ENCODE measurements around the gene NBEAL1.
A peak's percentile ranks its signal among the peaks of the same experiment; 100 is the strongest.
"Not testable (repeated sequence)": the region's sequence is repeated elsewhere in the genome, so short reads cannot be mapped to it uniquely, and the experiment has no call there.

The NBEAL1 gene

GRCh38 chr2:203237346-203238238 is 222.9 kb downstream of the NBEAL1 start:
- DNase-seq (ENCODE audit: low spot score) = no peak

- no peak for DNase-seq (ENCODE audit: low spot score)
Measured at GRCh38 chr2:203238292-203238703, 223.6 kb downstream of the NBEAL1 start.

GRCh38 chr2:203238704-203239526 is 224.2 kb downstream of the NBEAL1 start, which contains the start of gene CYP20A1:
Gene CYP20A1 (plus strand): TSS chr2:203239018. CDS start chr2:203239063, 45 bp downstream.
- peak; percentile 96 for DNase-seq (ENCODE audit: low spot score)

- DNase-seq (ENCODE audit: low spot score) = no peak
Measured at GRCh38 chr2:203240491-203240890, 225.8 kb downstream of the NBEAL1 start.

GRCh38 chr2:203242518-203242917 is 227.8 kb downstream of the NBEAL1 start:
- DNase-seq (ENCODE audit: low spot score) = no peak

GRCh38 chr2:203246646-203247045 is 232.0 kb downstream of the NBEAL1 start:
- DNase-seq (ENCODE audit: low spot score) = no peak

- DNase-seq (ENCODE audit: low spot score) = no peak
Measured at GRCh38 chr2:203252818-203253217, 238.1 kb downstream of the NBEAL1 start.

GRCh38 chr2:203253422-203254095 is 238.9 kb downstream of the NBEAL1 start:
- DNase-seq (ENCODE audit: low spot score) = not testable (repeated sequence)

GRCh38 chr2:203261326-203262159 is 246.9 kb downstream of the NBEAL1 start:
- peak; percentile 7 for DNase-seq (ENCODE audit: low spot score)
